LNCAP (cell line): ENCODE data around the gene MDGA2.

ENCODE experiments used
- CTCF ChIP-seq: fragments of 450-650 bp; IDR thresholded peaks from 2 replicates; pipeline ENCODE4 v1.5.1; 2017; ENCODE audit warnings: mild to moderate bottlenecking

The MDGA2 gene

GRCh38 chr14:47273939-47274338 is 401.5 kb downstream of the MDGA2 start:
- TF ChIP-seq CTCF = no peak

GRCh38 chr14:47270715-47271114 is 404.7 kb downstream of the MDGA2 start:
- TF ChIP-seq CTCF = no peak

- TF ChIP-seq CTCF = no peak
Measured at GRCh38 chr14:47269756-47270492, 405.5 kb downstream of the MDGA2 start.

GRCh38 chr14:47264842-47265241 is 410.6 kb downstream of the MDGA2 start:
- no peak for TF ChIP-seq CTCF

GRCh38 chr14:47262801-47263200 is 412.6 kb downstream of the MDGA2 start:
- no peak for TF ChIP-seq CTCF

- TF ChIP-seq CTCF = no peak
Measured at GRCh38 chr14:47261350-47261749, 414.1 kb downstream of the MDGA2 start.

GRCh38 chr14:47259796-47260195 is 415.6 kb downstream of the MDGA2 start:
- no peak for TF ChIP-seq CTCF

- no peak for TF ChIP-seq CTCF
Measured at GRCh38 chr14:47257013-47257412, 418.4 kb downstream of the MDGA2 start.
